Adipocyte (in vitro differentiated cells): ENCODE measurements around the gene NIF3L1.

Experiments used
- DNase-seq: peaks from one replicate; pipeline ENCODE4 v3.0.0-alpha.2; 2015; ENCODE audit warnings: low read depth
- H3K27me3 ChIP-seq: replicated peaks from 2 replicates; pipeline ENCODE4 v1.7.0; 2013; ENCODE audit warnings: mild to moderate bottlenecking, low read length, moderate library complexity; ENCODE audit not compliant: control insufficient read depth, insufficient read depth
- H3K36me3 ChIP-seq: 2 replicates; pipeline ENCODE4 v1.7.0; 2013; ENCODE audit warnings: low read length, mild to moderate bottlenecking, moderate library complexity; ENCODE audit not compliant: control insufficient read depth, insufficient read depth, severe bottlenecking
- H3K4me1 ChIP-seq: 2 replicates; pipeline ENCODE4 v1.7.0; 2013; ENCODE audit warnings: mild to moderate bottlenecking, low read length, moderate library complexity; ENCODE audit not compliant: control insufficient read depth, insufficient read depth
- H3K4me3 ChIP-seq: 2 replicates; pipeline ENCODE4 v1.7.0; 2013; ENCODE audit warnings: mild to moderate bottlenecking, low read length, moderate library complexity
- H3K9ac ChIP-seq: 2 replicates; pipeline ENCODE4 v1.7.0; 2013; ENCODE audit warnings: mild to moderate bottlenecking, low read length, moderate library complexity
- H3K9me3 ChIP-seq: 2 replicates; pipeline ENCODE4 v1.7.0; 2013; ENCODE audit warnings: mild to moderate bottlenecking, low read length, moderate library complexity; ENCODE audit not compliant: control insufficient read depth

The NIF3L1 gene

GRCh38 chr2:200852605-200853004 lies 36.6 kb upstream of the NIF3L1 start:
- Histone ChIP-seq H3K4me3 (no peak overlapping the region), H3K9me3 (no peaks in the 10 kb centered on the region), H3K27me3 (no peaks in the 10 kb centered on the region), H3K4me1 (no peaks in the 10 kb centered on the region), H3K36me3 (peaks cover 73% of the 10 kb centered on the region), H3K9ac (no peak overlapping the region)
- DNase-seq = no peak

DNA sequence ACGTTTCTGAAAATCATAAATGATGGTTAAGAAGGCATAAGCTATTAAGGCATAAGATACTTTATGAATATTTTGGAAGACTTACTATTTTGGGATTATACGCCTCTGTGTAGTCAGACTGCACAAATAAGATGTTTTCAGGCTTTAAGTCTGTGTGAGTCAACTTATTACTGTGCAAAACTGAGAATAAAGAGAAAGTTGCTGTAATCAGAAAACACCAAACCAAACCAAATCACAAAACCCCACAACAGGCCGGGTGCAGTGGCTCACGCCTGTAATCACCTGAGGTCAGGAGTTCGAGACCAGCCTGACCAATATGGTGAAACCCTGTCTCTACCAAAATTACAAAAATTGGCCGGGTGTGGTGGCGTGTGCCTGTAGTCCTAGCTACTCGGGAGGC lies 32.4 kb upstream of the NIF3L1 start:
- Histone ChIP-seq H3K36me3 (peaks cover 90% of the 10 kb centered on the region), H3K9ac (no peak overlapping the region), H3K27me3 (no peaks in the 10 kb centered on the region), H3K9me3 (no peaks in the 10 kb centered on the region), H3K4me1 (peaks cover 38% of the 10 kb centered on the region), H3K4me3 (no peak overlapping the region)
- DNase-seq = no peak

GRCh38 chr2:200860092-200860795 lies 28.9 kb upstream of the NIF3L1 start:
- H3K36me3 ChIP-seq = peaks cover 56% of the 10 kb centered on the region
- peaks cover 43% of the 10 kb centered on the region for H3K4me1 ChIP-seq
- H3K9me3 ChIP-seq = no peaks in the 10 kb centered on the region
- peak overlapping the region; percentile 100 for H3K4me3 ChIP-seq
- DNase-seq = peak; percentile 57
- H3K9ac ChIP-seq = peak overlapping the region; percentile 100
- no peaks in the 10 kb centered on the region for H3K27me3 ChIP-seq

- H3K9me3 ChIP-seq = no peaks in the 10 kb centered on the region
- H3K9ac ChIP-seq = peak overlapping the region; percentile 100
- peak; percentile 8 for DNase-seq
- peak overlapping the region; percentile 100 for H3K4me3 ChIP-seq
- no peaks in the 10 kb centered on the region for H3K27me3 ChIP-seq
- H3K4me1 ChIP-seq = peaks cover 46% of the 10 kb centered on the region
- peaks cover 41% of the 10 kb centered on the region for H3K36me3 ChIP-seq
Measured at GRCh38 chr2:200861617-200862155, 27.5 kb upstream of the NIF3L1 start.

DNA sequence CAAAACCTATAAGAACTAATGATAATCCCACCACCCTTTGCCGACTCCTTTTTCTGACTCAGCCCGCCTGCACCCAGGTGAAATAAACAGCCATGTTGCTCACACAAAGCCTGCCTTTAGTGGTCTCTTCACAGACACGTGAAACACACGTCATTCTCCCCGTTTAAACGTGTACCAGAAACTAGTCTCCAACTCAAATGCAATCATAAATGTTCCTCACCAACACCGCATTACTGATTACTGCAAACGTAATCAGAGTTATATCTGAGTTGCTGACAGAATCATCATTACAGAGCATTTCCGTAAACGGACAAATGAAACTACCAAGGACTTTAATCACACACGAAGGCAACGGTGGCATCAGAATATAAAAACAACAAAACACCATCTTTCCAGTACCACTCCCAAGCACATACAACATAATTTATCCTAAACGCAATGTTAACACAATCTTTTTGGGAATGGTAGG lies 26.6 kb upstream of the NIF3L1 start:
- Histone ChIP-seq H3K36me3 (peaks cover 32% of the 10 kb centered on the region), H3K27me3 (no peaks in the 10 kb centered on the region), H3K4me1 (peaks cover 54% of the 10 kb centered on the region), H3K9ac (peak overlapping the region; percentile 100), H3K9me3 (no peaks in the 10 kb centered on the region), H3K4me3 (peak overlapping the region; percentile 100)
- peak; percentile 81 for DNase-seq

- no peak for DNase-seq
- no peaks in the 10 kb centered on the region for H3K27me3 ChIP-seq
- no peaks in the 10 kb centered on the region for H3K9me3 ChIP-seq
- H3K36me3 ChIP-seq = peaks cover 20% of the 10 kb centered on the region
- peak overlapping the region; percentile 100 for H3K4me3 ChIP-seq
- H3K9ac ChIP-seq = peak overlapping the region; percentile 100
- H3K4me1 ChIP-seq = peaks cover 46% of the 10 kb centered on the region
Measured at GRCh38 chr2:200863782-200864175, 25.4 kb upstream of the NIF3L1 start.

- H3K27me3 ChIP-seq = no peaks in the 10 kb centered on the region
- H3K4me3 ChIP-seq = peak within 1 kb of the TSS; percentile 100
- H3K9ac ChIP-seq = peak within 1 kb of the TSS; percentile 100
- H3K36me3 ChIP-seq = peaks cover 14% of the 10 kb centered on the region
- H3K4me1 ChIP-seq = peaks cover 40% of the 10 kb centered on the region
- peak; percentile 98 for DNase-seq
- no peaks in the 10 kb centered on the region for H3K9me3 ChIP-seq
Measured at GRCh38 chr2:200864176-200865034, 24.8 kb upstream of the NIF3L1 start, which contains the start of gene CLK1. TSS of gene CLK1 (minus strand) at chr2:200864658. CDS start at chr2:200861862, 2,796 bp downstream.

DNA sequence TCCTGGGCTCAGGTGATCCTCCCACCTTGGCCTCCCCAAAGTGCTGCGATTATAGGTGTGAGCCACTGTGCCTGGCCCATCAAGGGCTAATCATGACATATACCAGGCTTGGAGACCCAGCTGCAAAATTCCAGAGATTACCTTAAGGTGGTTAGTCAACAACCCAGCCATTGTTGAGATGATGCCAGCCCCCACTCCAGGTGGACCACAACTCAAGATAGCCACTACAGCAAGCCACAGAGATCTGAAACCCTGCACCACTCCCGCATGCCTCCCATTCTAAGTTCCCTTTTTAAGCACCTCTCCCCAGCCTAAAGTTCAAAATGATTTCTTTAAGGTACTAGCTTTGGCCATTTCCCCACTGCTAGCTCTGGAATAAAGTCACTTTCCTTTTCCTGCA lies 20.2 kb upstream of the NIF3L1 start:
- H3K4me3 ChIP-seq = no peak overlapping the region
- DNase-seq = no peak
- peaks cover 15% of the 10 kb centered on the region for H3K4me1 ChIP-seq
- H3K9me3 ChIP-seq = no peaks in the 10 kb centered on the region
- no peak overlapping the region for H3K9ac ChIP-seq
- H3K27me3 ChIP-seq = no peaks in the 10 kb centered on the region
- H3K36me3 ChIP-seq = peaks cover 26% of the 10 kb centered on the region

- H3K27me3 ChIP-seq = no peaks in the 10 kb centered on the region
- H3K9ac ChIP-seq = no peak overlapping the region
- DNase-seq = peak; percentile 31
- H3K4me3 ChIP-seq = no peak overlapping the region
- H3K36me3 ChIP-seq = peaks cover 44% of the 10 kb centered on the region
- no peaks in the 10 kb centered on the region for H3K9me3 ChIP-seq
- peaks cover 11% of the 10 kb centered on the region for H3K4me1 ChIP-seq
Measured at GRCh38 chr2:200871151-200871550, 18.0 kb upstream of the NIF3L1 start.

GRCh38 chr2:200873560-200873959 lies 15.6 kb upstream of the NIF3L1 start:
- Histone ChIP-seq H3K4me3 (no peak overlapping the region), H3K9me3 (no peaks in the 10 kb centered on the region), H3K36me3 (peaks cover 67% of the 10 kb centered on the region), H3K27me3 (no peaks in the 10 kb centered on the region), H3K9ac (no peak overlapping the region), H3K4me1 (no peaks in the 10 kb centered on the region)
- DNase-seq = no peak

- H3K9me3 ChIP-seq = no peaks in the 10 kb centered on the region
- DNase-seq = no peak
- no peaks in the 10 kb centered on the region for H3K4me1 ChIP-seq
- peaks cover 76% of the 10 kb centered on the region for H3K36me3 ChIP-seq
- no peak overlapping the region for H3K9ac ChIP-seq
- no peak overlapping the region for H3K4me3 ChIP-seq
- H3K27me3 ChIP-seq = no peaks in the 10 kb centered on the region
Measured at GRCh38 chr2:200877443-200877842, 11.7 kb upstream of the NIF3L1 start.
